ENCODE data around the gene ABCC2. TPM values are rescaled to one million over a fixed set of nuclear protein-coding genes. Genes with fewer than 3 reads are reported as not detected.

Gene ABCC2
- total RNA-seq, 1 experiment from 2014 or later, result 1.3 TPM

DNA sequence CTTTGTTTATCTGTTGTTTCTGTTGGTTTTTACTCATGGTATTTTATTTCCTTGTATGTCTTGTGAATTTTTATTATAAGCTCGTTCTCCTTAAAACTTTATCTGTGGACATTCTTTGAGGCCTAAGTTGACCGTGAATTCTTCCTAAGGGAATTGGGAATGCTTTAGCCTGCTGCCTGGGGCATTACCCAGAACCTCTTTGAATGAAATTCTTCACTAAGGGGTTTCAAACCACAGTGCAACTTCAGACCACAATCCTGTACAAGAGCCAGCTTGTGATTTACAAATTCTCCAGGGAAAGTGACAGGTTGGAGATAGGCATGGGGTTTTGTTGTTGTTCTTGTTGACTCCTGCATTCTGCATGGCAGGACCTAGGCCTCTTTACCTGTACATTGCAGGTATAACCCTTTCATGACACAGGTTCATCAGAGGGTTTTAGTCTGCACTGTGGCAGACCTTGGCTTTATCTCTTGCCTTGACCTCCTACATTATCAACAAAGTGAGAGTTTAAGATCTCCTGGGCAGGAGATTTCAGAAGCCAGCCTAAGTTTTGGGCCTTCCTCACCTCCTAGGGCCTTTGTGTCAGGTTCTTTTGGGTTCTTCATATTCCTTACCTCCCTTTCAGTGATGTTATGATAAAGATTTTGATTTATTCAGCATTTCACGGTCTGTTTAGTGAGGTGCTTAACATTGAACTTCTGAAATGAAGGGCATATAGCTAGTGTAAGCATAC lies 70.2 kb downstream of the ABCC2 start:
- POLR2A ChIA-PET (ENCODE audit: low non-redundant PET), result interaction anchor here (0.6 kb wide), 1 partner anchor 61 kb away, joined by 8 read pairs; no protein-coding TSS in a partner anchor

DNA sequence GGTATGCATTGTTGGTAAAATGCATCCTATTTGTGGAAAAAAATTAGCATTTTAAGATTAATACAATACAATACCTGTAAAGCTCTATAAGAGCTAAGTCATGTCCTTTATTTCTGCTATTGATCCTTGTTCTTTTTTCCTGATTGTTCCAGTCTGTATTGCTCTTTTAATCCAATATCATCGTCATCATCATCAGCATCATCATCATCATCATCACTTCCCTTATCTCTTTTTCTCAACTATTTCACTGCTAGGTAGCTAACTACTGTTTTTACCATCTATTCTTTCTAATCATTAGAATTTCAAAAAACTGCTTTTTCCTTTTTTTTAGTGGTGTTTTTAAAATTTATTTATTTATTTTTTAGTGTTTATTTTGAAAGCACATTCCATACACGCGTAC lies 71.2 kb downstream of the ABCC2 start:
- TF ChIP-seq CTCF (conservative IDR thresholded peaks at IDR 0.05; ENCODE audit: low read depth, low read length) (no peak), EZH2 (IDR thresholded peaks at IDR 0.05; ENCODE audit: borderline replicate concordance, low read depth, low read length, poor library complexity, severe bottlenecking) (no peak)
- Histone ChIP-seq H3K36me3 (ENCODE audit: insufficient read depth, low read length, poor library complexity, severe bottlenecking) (no peaks in the 10 kb centered on the region), H3K4me1 (ENCODE audit: insufficient read depth, low read length, poor library complexity, severe bottlenecking) (peaks cover 18% of the 10 kb centered on the region), H3K27ac (ENCODE audit: low read depth, low read length, poor library complexity, severe bottlenecking) (no peak overlapping the region), H3K27me3 (replicated peaks; ENCODE audit: insufficient read depth, low read depth, low read length, poor library complexity) (no peaks in the 10 kb centered on the region), H3K4me3 (ENCODE audit: low read depth, low read length, poor library complexity, severe bottlenecking) (no peak overlapping the region), H3K9me3 (ENCODE audit: low read depth, low read length, poor library complexity, severe bottlenecking) (no peaks in the 10 kb centered on the region)
- CTCF ChIA-PET, result interaction anchor here (0.5 kb wide), 1 partner anchor 111 kb away, joined by 3 read pairs; no protein-coding TSS in a partner anchor
- intact Hi-C loops (cut with micrococcal nuclease; ENCODE audit: unreplicated experiment), result loop anchor here (2.0 to 10.0 kb wide), 2 partner anchors 191 to 491 kb away; partner anchors contain the start of gene SCD
- no TSS peak for BruUV-seq (replicated peaks)
- POLR2A ChIA-PET (ENCODE audit: low non-redundant PET), result no interaction called here
- DNase-seq (ENCODE audit: low spot score), result no peak

More for the DNA sequence above, 70.2 kb downstream of the ABCC2 start:
- Histone ChIP-seq H3K9me3 (ENCODE audit: low read depth, low read length, poor library complexity, severe bottlenecking) (no peaks in the 10 kb centered on the region), H3K4me1 (ENCODE audit: insufficient read depth, low read length, poor library complexity, severe bottlenecking) (peaks cover 18% of the 10 kb centered on the region), H3K27me3 (replicated peaks; ENCODE audit: insufficient read depth, low read depth, low read length, poor library complexity) (no peaks in the 10 kb centered on the region), H3K36me3 (ENCODE audit: insufficient read depth, low read length, poor library complexity, severe bottlenecking) (no peaks in the 10 kb centered on the region), H3K4me3 (ENCODE audit: low read depth, low read length, poor library complexity, severe bottlenecking) (no peak overlapping the region), H3K27ac (ENCODE audit: low read depth, low read length, poor library complexity, severe bottlenecking) (no peak overlapping the region)
- no TSS peak for BruUV-seq (replicated peaks)
- TF ChIP-seq CTCF (conservative IDR thresholded peaks at IDR 0.05; ENCODE audit: low read depth, low read length) (no peak), EZH2 (IDR thresholded peaks at IDR 0.05; ENCODE audit: borderline replicate concordance, low read depth, low read length, poor library complexity, severe bottlenecking) (no peak)
- no peak for DNase-seq (ENCODE audit: low spot score)
- intact Hi-C loops (cut with micrococcal nuclease; ENCODE audit: unreplicated experiment), result loop anchor here (10.0 kb wide), 1 partner anchor 492 kb away; the partner anchor contains the start of gene SCD
- CTCF ChIA-PET, result interaction anchor here (0.5 kb wide), 1 partner anchor 112 kb away, joined by 3 read pairs; no protein-coding TSS in a partner anchor

DNA sequence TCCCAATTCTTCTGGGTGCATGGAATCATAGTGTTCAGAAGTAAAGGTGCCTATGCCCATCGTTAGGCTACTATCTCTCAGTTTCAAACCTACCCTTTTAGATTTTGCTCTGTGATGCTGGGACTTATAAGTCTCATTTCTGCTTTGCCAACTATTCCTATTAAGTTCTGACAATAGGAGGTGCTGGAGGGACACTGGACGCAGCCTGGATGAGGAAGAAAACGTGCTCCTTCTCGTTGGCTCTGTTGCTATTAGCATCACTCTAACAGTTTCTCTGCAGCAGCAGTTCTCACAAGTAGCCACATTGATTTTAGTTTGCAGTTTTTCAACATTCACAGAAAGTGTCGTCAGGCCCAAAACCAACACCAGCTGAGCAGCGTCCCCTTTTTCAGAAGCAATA lies 72.4 kb downstream of the ABCC2 start:
- H3K4me3 ChIP-seq (ENCODE audit: low read depth, low read length, poor library complexity, severe bottlenecking), result no peak overlapping the region
- H3K27ac ChIP-seq (ENCODE audit: low read depth, low read length, poor library complexity, severe bottlenecking), result no peak overlapping the region
- TF ChIP-seq CTCF (conservative IDR thresholded peaks at IDR 0.05; ENCODE audit: low read depth, low read length) (peak; percentile 71), EZH2 (IDR thresholded peaks at IDR 0.05; ENCODE audit: borderline replicate concordance, low read depth, low read length, poor library complexity, severe bottlenecking) (no peak)
- no peaks in the 10 kb centered on the region for H3K36me3 ChIP-seq (ENCODE audit: insufficient read depth, low read length, poor library complexity, severe bottlenecking)
- H3K9me3 ChIP-seq (ENCODE audit: low read depth, low read length, poor library complexity, severe bottlenecking), result no peaks in the 10 kb centered on the region
- no peaks in the 10 kb centered on the region for H3K27me3 ChIP-seq (replicated peaks; ENCODE audit: insufficient read depth, low read depth, low read length, poor library complexity)
- H3K4me1 ChIP-seq (ENCODE audit: insufficient read depth, low read length, poor library complexity, severe bottlenecking), result peaks cover 13% of the 10 kb centered on the region
- peak; percentile 83 for DNase-seq (ENCODE audit: low spot score)
- CTCF ChIA-PET, result no interaction called here
- BruUV-seq (replicated peaks), result no TSS peak
- intact Hi-C loops (cut with micrococcal nuclease; ENCODE audit: unreplicated experiment), result loop anchor here (2.0 to 10.0 kb wide), 2 partner anchors 190 to 490 kb away; partner anchors contain the start of gene SCD
- POLR2A ChIA-PET (ENCODE audit: low non-redundant PET), result no interaction called here

Data from A673 (cell line).